ENCODE measurements around the gene OTOS.

DNA sequence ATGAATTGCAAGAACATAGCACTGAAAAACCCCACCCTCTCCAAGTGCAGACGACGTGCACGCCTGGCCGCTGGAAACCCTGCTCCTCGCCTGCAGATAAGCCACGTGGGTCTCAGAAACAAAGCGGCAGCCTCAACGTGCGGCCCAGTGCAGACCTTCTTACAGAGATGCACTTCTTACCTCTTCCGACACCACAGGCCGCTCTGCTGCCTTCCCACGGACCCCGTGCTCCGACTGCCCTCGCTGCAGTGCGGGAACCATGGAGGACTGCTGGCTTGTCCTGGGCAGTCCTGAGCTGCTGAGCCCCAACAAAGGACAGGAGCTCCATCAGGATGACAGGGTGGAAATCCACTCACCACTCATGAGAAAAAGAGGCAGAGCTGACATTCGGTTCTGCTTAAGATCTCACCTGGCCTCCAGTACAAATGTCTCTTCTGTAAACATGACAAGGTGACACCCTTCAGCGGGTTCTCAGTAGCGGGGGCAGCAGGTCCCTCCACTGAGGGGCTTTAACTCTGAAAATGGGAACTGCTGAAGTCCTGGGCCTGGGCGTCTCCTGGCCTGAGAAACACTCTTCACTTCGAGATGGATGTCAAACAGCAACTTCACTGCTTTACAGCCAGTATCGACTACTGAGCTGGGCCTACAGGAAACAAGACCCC, 10.6 kb downstream of the OTOS start:
- TF ChIP-seq, protein P1, sequence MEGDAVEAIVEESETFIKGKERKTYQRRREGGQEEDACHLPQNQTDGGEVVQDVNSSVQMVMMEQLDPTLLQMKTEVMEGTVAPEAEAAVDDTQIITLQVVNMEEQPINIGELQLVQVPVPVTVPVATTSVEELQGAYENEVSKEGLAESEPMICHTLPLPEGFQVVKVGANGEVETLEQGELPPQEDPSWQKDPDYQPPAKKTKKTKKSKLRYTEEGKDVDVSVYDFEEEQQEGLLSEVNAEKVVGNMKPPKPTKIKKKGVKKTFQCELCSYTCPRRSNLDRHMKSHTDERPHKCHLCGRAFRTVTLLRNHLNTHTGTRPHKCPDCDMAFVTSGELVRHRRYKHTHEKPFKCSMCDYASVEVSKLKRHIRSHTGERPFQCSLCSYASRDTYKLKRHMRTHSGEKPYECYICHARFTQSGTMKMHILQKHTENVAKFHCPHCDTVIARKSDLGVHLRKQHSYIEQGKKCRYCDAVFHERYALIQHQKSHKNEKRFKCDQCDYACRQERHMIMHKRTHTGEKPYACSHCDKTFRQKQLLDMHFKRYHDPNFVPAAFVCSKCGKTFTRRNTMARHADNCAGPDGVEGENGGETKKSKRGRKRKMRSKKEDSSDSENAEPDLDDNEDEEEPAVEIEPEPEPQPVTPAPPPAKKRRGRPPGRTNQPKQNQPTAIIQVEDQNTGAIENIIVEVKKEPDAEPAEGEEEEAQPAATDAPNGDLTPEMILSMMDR (IDR thresholded peaks at IDR 0.05) = no peak
- no peak for TF ChIP-seq POLR2A (IDR thresholded peaks at IDR 0.05)
- no peak for TF ChIP-seq POLR2AphosphoS5 (IDR thresholded peaks at IDR 0.05)
